ENCODE data around the gene XRN2.

GRCh38 chr20:21411725-21412124, 108.6 kb downstream of the XRN2 start:
- TF ChIP-seq, protein P1, sequence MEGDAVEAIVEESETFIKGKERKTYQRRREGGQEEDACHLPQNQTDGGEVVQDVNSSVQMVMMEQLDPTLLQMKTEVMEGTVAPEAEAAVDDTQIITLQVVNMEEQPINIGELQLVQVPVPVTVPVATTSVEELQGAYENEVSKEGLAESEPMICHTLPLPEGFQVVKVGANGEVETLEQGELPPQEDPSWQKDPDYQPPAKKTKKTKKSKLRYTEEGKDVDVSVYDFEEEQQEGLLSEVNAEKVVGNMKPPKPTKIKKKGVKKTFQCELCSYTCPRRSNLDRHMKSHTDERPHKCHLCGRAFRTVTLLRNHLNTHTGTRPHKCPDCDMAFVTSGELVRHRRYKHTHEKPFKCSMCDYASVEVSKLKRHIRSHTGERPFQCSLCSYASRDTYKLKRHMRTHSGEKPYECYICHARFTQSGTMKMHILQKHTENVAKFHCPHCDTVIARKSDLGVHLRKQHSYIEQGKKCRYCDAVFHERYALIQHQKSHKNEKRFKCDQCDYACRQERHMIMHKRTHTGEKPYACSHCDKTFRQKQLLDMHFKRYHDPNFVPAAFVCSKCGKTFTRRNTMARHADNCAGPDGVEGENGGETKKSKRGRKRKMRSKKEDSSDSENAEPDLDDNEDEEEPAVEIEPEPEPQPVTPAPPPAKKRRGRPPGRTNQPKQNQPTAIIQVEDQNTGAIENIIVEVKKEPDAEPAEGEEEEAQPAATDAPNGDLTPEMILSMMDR (IDR thresholded peaks at IDR 0.05), result no peak
- TF ChIP-seq POLR2A (IDR thresholded peaks at IDR 0.05), result no peak

Measured in adrenal gland (tissue), 5 donors.